Mammary epithelial cell (primary cell): ENCODE measurements around the gene GJC2.

ENCODE experiments used
- CTCF ChIP-seq, 2 donors: IDR thresholded peaks in 1 of 2; conservative IDR thresholded peaks in 1 of 2; 2 replicates each; pipeline ENCODE4 v1.5.1; 2011 to 2012; ENCODE audit warnings: inconsistent platforms in 2 of 2, low read length in 2 of 2, mild to moderate bottlenecking in 2 of 2, control low read depth in 1 of 2, low read depth in 1 of 2; ENCODE audit not compliant: insufficient read depth in 1 of 2; ENCODE audit errors: extremely low read depth in 1 of 2
- EZH2 ChIP-seq: IDR thresholded peaks from 2 replicates; pipeline ENCODE4 v1.6.1; 2012; ENCODE audit warnings: low read length, inconsistent platforms, borderline replicate concordance

- TF ChIP-seq CTCF (conservative IDR thresholded peaks at IDR 0.05 in 1 of 2, IDR thresholded peaks at IDR 0.05 in 1 of 2; ENCODE audit: extremely low read depth in 1 of 2, insufficient read depth in 1 of 2, low read depth in 1 of 2, low read length in 2 of 2) (no peak), EZH2 (no peak)
Measured at GRCh38 chr1:228155596-228156514, 6.1 kb downstream of the GJC2 start.
